ENCODE results near the gene RANBP17.

RANBP17 gene

DNA sequence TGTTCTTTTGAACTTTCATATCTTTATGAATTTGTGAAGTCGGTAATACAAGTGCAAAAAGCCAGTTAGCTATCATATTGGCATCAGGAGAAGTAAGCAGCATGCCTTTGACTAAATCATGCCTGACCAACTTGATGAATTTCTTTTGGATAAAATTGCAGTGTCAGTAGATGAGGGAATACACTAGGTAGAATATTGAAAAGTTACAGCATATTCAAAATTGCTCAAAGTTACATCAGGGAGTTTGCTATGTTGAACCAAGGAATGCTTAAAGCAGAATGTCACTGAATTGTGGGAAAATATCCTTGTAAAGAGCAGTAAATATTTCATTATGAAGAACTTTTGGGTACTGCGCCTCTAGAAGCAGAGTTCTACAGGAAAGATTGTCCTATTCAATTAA lies 360.1 kb downstream of the RANBP17 start (continued):
- TF ChIP-seq, protein P1, sequence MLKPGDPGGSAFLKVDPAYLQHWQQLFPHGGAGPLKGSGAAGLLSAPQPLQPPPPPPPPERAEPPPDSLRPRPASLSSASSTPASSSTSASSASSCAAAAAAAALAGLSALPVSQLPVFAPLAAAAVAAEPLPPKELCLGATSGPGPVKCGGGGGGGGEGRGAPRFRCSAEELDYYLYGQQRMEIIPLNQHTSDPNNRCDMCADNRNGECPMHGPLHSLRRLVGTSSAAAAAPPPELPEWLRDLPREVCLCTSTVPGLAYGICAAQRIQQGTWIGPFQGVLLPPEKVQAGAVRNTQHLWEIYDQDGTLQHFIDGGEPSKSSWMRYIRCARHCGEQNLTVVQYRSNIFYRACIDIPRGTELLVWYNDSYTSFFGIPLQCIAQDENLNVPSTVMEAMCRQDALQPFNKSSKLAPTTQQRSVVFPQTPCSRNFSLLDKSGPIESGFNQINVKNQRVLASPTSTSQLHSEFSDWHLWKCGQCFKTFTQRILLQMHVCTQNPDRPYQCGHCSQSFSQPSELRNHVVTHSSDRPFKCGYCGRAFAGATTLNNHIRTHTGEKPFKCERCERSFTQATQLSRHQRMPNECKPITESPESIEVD (tag by site-specific recombination; IDR thresholded peaks at IDR 0.05) = no peak
- TF ChIP-seq ZNF16 (tag by site-specific recombination; IDR thresholded peaks at IDR 0.05; ENCODE audit: low read depth) (no peak), ZNF169 (tag by site-specific recombination; IDR thresholded peaks at IDR 0.05) (no peak)

DNA sequence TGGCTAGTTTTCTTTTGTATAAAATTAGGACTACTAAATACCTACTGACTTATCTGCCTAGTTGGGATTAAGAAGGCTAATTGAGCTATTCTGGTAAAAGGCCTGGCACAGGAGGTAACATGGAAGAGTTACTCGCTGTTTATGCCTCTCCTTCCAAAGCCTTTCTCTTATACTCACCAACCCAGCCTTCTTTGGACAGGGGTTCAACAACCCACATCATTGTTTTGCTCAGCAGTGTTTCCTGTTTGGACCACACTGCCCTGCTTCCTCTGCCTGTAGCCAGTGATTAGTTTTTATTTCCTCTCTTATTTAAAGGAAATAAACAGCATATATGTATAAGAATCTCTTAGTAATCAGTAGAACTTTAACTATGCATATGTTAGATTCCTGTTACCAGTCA lies 362.1 kb downstream of the RANBP17 start:
- H3K4me3 ChIP-seq (ENCODE audit: low read depth, low read length) = no peak overlapping the region
- CTCF ChIA-PET = no interaction called here
- POLR2A ChIA-PET = no interaction called here

DNA sequence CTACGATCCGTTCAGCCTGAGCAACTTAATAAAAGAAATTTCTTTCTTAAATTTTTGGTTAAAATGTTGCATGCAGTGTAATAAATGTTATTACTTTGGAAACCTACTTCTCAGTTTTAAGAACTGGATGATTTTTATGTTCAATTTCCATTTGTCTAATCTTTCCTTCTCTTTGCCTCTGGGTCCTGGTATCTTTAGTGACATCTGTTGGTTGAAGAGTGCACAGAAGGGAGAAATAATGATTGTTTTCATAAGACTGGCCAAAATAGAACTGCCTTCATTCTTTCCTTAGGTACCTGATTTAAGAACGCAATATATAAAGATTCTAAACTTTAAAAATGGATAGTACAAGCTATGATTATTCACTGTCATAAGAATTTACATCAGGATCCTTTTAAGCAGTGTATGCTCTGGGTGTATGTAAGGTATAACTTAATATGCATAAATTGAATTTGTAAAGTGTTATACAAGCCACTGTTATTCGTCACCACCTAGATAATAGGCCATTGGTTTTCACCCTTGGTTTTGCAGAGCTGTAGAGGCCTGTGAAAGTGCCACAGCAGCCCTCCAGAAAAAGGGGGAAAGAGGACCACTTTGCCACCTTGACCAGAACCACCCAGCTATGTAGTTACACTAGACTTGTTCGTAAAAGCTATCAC lies 364.4 kb downstream of the RANBP17 start:
- ChIA-PET POLR2A (interaction anchor here (0.6 kb wide), 1 partner anchor 40 kb away, joined by 4 read pairs; no protein-coding TSS in a partner anchor), CTCF (interaction anchor here (0.7 to 1.9 kb wide), 5 partner anchors 14 to 590 kb away, joined by 3 to 7 read pairs (median 4); no protein-coding TSS in a partner anchor)
- Histone ChIP-seq H3K36me3 (ENCODE audit: control insufficient read depth in 2 of 2, insufficient read depth in 1 of 2, low read length in 2 of 2) (no peaks in the 10 kb centered on the region), H3K4me1 (ENCODE audit: control insufficient read depth, insufficient read depth, low read length) (no peaks in the 10 kb centered on the region), H3K9me3 (ENCODE audit: control insufficient read depth, insufficient read depth, low read depth, low read length) (no peaks in the 10 kb centered on the region), H3K27ac (ENCODE audit: extremely low read depth, low read depth, low read length) (no peak overlapping the region), H3K4me3 (ENCODE audit: low read depth, low read length) (no peak overlapping the region)
- TF ChIP-seq ZNF214 (tag by site-specific recombination; IDR thresholded peaks at IDR 0.05; ENCODE audit: borderline replicate concordance) (no peak), OVOL3 (tag by site-specific recombination; IDR thresholded peaks at IDR 0.05) (no peak), ZNF354C (tag by site-specific recombination; IDR thresholded peaks at IDR 0.05; ENCODE audit: borderline replicate concordance, low read depth) (no peak), HOXD13 (CRISPR knock-in tag; IDR thresholded peaks at IDR 0.05; ENCODE audit: borderline replicate concordance) (no peak), ZBTB7A (tag by site-specific recombination; IDR thresholded peaks at IDR 0.05; ENCODE audit: low read depth) (no peak), SCRT1 (tag by site-specific recombination; IDR thresholded peaks at IDR 0.05; ENCODE audit: borderline replicate concordance) (no peak), ZNF2 (tag by site-specific recombination; IDR thresholded peaks at IDR 0.05) (no peak), REPIN1 (tag by site-specific recombination; IDR thresholded peaks at IDR 0.05; ENCODE audit: low read depth) (no peak)

More for the DNA sequence above, 362.1 kb downstream of the RANBP17 start:
- H3K27ac ChIP-seq (ENCODE audit: extremely low read depth, low read depth, low read length) = no peak overlapping the region
- no peak for TF ChIP-seq ZNF530 (tag by site-specific recombination; IDR thresholded peaks at IDR 0.05; ENCODE audit: low read depth)
- no peaks in the 10 kb centered on the region for H3K9me3 ChIP-seq (ENCODE audit: control insufficient read depth, insufficient read depth, low read depth, low read length)
- H3K36me3 ChIP-seq (ENCODE audit: control insufficient read depth in 2 of 2, insufficient read depth in 1 of 2, low read length in 2 of 2) = no peaks in the 10 kb centered on the region
- no peaks in the 10 kb centered on the region for H3K4me1 ChIP-seq (ENCODE audit: control insufficient read depth, insufficient read depth, low read length)

DNA sequence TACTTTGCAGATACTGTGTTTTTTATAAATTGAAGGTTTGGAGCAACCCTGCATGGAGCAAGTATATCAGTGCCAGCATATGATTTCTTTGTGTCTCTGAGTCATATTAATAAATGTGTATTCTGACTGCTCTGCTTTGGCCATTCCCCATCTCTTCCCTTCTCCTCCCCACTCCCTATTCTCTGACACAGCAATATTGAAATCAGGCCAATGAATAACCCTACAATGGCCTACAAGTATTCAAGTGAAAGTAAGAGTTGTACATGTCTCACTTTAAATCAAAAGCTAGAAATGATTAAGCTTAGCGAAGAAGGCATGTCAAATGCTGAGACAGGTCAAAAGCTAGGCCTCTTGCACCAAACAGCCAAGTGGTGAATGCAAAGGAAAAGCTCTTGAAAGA lies 365.0 kb downstream of the RANBP17 start:
- ChIA-PET POLR2A (no interaction called here), CTCF (interaction anchor here (1.2 to 1.9 kb wide), 2 partner anchors 14 to 17 kb away, joined by 4 to 7 read pairs; no protein-coding TSS in a partner anchor)
- TF ChIP-seq ZNF555 (tag by site-specific recombination; conservative IDR thresholded peaks at IDR 0.05) (no peak), ZNF155 (tag by site-specific recombination; IDR thresholded peaks at IDR 0.05) (no peak), ZNF157 (tag by site-specific recombination; IDR thresholded peaks at IDR 0.05) (no peak), ZNF571 (tag by site-specific recombination; IDR thresholded peaks at IDR 0.05) (no peak)
- TF ChIP-seq, protein P2, sequence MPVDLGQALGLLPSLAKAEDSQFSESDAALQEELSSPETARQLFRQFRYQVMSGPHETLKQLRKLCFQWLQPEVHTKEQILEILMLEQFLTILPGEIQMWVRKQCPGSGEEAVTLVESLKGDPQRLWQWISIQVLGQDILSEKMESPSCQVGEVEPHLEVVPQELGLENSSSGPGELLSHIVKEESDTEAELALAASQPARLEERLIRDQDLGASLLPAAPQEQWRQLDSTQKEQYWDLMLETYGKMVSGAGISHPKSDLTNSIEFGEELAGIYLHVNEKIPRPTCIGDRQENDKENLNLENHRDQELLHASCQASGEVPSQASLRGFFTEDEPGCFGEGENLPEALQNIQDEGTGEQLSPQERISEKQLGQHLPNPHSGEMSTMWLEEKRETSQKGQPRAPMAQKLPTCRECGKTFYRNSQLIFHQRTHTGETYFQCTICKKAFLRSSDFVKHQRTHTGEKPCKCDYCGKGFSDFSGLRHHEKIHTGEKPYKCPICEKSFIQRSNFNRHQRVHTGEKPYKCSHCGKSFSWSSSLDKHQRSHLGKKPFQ (tag by site-specific recombination; IDR thresholded peaks at IDR 0.05) = no peak
- TF ChIP-seq, protein P3, sequence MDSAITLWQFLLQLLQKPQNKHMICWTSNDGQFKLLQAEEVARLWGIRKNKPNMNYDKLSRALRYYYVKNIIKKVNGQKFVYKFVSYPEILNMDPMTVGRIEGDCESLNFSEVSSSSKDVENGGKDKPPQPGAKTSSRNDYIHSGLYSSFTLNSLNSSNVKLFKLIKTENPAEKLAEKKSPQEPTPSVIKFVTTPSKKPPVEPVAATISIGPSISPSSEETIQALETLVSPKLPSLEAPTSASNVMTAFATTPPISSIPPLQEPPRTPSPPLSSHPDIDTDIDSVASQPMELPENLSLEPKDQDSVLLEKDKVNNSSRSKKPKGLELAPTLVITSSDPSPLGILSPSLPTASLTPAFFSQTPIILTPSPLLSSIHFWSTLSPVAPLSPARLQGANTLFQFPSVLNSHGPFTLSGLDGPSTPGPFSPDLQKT (IDR thresholded peaks at IDR 0.05; ENCODE audit: borderline replicate concordance, low read depth, low read length) = no peak
- TF ChIP-seq, protein P4, sequence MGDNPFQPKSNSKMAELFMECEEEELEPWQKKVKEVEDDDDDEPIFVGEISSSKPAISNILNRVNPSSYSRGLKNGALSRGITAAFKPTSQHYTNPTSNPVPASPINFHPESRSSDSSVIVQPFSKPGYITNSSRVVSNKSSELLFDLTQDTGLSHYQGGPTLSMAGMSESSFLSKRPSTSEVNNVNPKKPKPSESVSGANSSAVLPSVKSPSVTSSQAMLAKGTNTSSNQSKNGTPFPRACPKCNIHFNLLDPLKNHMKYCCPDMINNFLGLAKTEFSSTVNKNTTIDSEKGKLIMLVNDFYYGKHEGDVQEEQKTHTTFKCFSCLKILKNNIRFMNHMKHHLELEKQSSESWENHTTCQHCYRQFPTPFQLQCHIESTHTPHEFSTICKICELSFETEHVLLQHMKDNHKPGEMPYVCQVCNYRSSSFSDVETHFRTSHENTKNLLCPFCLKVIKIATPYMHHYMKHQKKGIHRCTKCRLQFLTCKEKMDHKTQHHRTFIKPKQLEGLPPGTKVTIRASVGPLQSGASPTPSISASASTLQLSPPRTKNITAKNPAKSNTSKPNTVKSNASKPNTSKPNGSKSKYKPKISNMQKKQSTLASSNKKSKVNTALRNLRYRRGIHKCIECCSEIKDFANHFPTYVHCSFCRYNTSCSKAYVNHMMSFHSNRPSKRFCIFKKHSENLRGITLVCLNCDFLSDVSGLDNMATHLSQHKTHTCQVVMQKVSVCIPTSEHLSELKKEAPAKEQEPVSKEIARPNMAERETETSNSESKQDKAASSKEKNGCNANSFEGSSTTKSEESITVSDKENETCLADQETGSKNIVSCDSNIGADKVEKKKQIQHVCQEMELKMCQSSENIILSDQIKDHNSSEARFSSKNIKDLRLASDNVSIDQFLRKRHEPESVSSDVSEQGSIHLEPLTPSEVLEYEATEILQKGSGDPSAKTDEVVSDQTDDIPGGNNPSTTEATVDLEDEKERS (tag by site-specific recombination; IDR thresholded peaks at IDR 0.05) = no peak
- TF ChIP-seq, protein P5, sequence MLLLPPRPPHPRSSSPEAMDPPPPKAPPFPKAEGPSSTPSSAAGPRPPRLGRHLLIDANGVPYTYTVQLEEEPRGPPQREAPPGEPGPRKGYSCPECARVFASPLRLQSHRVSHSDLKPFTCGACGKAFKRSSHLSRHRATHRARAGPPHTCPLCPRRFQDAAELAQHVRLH (tag by site-specific recombination; IDR thresholded peaks at IDR 0.05) = no peak
- Histone ChIP-seq H3K36me3 (ENCODE audit: control insufficient read depth in 2 of 2, insufficient read depth in 1 of 2, low read length in 2 of 2) (no peaks in the 10 kb centered on the region), H3K4me3 (ENCODE audit: low read depth, low read length) (no peak overlapping the region), H3K27ac (ENCODE audit: extremely low read depth, low read depth, low read length) (no peak overlapping the region), H3K4me1 (ENCODE audit: control insufficient read depth, insufficient read depth, low read length) (no peaks in the 10 kb centered on the region), H3K9me3 (ENCODE audit: control insufficient read depth, insufficient read depth, low read depth, low read length) (no peaks in the 10 kb centered on the region)
